HG03442 (cell line): Measurements from ENCODE around the gene SDCCAG8.

Experiments used
- ATAC-seq: cut with Tn5 transposase; IDR thresholded peaks from one replicate; pipeline ENCODE4 v1.9.1; 2021; ENCODE audit warnings: mild to moderate bottlenecking, moderate library complexity; ENCODE audit not compliant: unreplicated experiment

The SDCCAG8 gene

DNA sequence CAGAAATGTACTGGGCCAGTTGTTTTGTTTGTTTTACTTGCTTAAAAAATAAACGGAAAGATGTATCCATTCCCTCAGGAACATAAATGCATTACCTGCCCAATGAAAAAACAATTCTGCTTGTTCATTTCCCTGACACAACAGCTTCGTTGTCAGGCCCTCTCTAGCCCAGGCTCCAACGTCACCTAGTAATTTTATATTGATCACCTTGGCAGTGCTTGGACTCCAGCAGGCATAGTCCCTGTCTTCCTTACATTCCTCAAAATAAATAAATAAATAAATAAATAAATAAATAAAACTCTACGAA lies 2.0 kb upstream of the SDCCAG8 start:
- no peak for ATAC-seq

- peak; percentile 16 for ATAC-seq
Observed at GRCh38 chr1:243254233-243254926, 1.5 kb upstream of the SDCCAG8 start.

DNA sequence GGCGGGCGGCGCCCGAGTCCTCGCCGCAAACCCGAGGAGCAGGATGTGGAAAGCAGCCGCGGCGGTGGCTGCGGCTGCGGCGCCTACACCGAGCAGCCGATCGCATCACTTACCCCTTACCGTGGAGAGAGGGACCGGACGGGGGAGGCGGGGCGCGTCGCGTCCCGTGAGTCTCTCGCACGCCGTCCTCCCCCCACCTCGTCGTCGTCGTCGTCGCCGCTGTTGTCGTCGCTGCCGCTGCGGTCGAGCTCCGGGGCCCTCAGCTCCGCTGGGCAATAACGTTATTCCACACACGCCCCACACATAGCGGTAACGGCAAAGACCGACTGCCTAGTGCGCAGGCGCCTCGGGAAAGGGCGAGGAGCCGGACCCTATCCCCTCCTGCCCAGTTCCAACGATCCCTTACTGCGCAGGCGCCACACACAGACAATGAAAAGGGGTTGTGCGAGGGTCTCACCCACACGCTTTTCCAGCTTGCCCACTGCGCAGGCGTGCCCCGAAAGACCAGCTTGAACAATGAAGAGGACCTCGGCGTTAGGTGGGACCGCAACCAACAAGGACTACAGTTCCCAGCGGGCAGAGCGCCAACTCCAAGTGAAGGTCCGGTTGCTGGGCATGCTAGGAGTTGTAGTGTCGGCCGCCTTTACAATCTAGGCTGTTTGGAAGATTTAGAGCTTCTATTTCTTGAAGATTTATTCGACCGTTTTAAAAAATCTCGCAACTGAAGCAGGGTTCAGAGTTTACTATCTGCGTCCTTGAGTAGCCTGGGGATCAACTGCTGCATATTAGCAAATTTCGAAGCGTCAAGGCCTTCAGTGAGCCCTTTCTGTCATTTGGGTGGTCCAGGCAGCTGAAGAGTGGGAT lies 682 bp upstream of the SDCCAG8 start, which contains the start of gene CEP170:
CEP170 (minus strand) TSS at position 355 of the 864 bp plus-strand sequence. CDS start 30,001 bp downstream, outside the sequence.
- ATAC-seq = peak; percentile 43

DNA sequence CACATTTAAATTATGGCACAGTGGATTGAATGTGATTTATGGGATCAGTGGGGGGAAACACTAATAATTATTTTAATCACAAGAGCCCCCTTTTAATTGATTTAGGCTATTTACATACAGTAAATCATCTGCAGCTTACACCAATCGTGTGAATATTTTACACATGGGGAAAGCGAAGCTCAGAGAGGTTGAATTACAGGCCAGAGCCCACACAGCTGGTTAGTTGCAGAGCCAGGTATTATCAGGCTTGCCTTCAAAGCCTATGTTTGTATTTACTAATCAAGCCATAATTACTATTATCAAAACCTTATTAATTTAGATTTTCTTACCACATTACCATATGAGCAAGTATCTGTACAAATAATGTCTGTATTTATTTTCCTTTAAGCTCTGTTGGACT lies 749 bp downstream of the SDCCAG8 start:
- ATAC-seq = no peak

DNA sequence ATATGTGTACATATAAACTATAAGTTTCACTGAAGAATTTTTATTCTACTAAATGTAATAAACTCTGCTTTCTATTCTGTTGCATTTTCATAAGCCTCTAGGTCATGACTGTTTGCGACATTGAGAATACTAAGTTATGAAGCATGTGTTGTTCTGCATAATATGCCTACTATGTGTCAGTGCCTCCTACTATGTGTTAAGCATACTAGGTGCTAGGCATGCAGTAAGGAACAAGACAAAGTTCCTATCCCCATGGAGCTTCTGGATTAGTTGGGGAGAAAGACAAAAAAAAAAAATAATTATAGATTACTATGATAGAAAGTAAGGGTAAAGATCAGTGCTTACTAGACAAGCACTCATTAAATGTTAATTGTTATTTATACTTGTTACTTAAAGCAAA lies 1.3 kb downstream of the SDCCAG8 start:
- ATAC-seq = no peak

DNA sequence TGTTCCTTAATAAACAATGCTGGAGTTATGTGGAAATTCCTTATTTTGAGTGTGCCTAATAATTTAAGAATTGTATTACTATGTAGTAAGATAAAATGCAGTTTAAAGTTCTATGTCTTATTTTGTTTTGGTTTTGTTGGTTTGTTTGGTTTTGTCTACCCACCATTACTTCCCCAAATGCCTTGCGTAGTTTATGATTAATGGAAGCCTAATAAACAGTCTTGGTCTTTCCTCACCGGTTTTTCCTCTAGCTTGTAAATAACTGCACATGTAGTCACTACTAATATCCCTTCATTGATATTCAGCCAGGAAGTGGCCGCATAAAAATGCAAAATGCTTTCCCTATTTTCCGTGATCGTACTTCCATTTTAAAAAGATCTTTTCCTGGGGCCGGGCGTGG lies 2.9 kb downstream of the SDCCAG8 start:
- ATAC-seq = no peak

DNA sequence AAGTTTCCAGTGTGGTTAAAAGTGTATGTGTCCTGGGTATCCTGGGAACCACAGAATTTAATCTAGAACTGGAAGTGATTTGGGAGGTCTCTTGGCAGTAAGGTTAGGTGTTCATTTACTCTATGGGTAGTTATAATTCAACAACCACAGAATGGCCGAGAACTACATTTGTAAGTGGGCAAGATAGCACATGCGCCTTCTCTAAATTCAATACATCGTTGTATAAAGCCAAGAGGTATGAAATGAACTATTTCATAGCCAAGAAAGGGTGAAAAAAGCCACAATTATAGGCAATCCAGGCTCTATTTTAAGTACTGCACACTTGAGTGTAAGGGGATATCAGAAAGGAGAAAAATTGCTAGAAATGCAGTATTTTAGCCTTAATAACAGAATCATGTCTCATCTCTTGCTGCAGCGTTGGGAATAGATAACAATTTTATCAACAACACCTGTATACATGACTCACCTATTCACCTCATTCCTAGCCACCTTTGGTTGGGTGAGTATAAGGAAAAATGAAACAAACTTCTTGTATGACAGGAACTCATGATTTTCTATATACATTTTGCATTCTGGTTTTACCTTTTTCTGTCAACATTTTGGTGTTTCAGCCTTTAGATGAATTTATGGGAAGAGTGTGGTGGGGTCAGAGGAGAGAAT lies 4.5 kb downstream of the SDCCAG8 start:
- no peak for ATAC-seq

DNA sequence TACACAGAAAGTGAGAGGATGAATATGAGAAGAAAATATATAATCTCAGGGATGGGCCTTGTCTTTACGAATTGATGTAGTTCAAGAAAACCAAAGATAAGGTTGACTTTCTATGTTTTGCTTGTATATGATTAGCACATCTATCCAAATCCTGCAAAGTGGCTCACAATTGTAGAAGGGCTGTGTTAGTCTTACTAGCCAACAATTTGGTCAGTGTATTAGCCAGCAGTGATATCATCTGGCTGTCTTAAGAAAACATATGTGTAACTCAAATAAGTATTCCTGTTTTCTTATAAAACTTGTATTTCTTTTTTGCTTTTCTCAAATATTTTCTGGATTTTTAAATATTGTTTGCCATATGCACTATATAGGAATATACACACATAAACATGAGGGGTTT lies 5.5 kb downstream of the SDCCAG8 start:
- no peak for ATAC-seq

GRCh38 chr1:243264717-243265116 lies 8.9 kb downstream of the SDCCAG8 start:
- no peak for ATAC-seq

DNA sequence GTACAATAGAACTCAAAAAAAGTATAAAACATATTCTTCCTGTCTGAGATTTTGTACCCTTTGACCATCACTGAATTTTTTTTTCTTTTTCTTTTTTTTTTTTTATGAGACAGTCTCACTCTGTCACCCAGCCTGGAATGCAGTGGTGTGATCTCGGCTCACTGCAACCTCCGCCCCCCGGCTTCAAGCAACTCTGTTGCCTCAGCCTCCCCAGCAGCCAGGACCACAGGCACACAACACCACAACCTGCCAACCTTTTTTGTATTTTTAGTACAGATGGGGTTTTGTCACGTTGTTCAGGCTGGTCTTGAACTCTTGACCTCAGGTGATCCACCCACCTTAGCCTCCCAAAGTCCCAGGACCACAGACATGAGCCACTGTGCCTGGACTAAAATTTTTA lies 10.4 kb downstream of the SDCCAG8 start:
- no peak for ATAC-seq

DNA sequence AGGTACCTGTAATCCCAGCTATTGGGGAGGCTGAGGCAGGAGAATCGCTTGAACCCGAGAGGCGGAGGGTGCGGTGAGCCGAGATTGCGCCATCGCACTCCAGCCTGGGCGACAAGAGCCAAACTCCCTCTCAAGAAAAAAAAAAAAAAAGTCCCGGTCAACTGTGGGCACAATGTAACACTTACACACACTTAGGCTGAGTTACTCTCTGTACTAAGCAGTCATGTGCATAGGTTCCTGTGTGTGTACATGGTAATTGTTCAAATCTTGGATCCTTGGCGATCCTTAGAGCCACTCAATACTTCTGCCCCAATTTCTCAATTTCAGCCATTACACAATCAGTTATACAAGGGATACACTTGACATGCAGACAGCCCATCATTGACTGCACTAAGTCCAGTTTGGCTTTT lies 11.6 kb downstream of the SDCCAG8 start:
- ATAC-seq = no peak

GRCh38 chr1:243267914-243268653 lies 12.2 kb downstream of the SDCCAG8 start:
- ATAC-seq = no peak

GRCh38 chr1:243268751-243269460 lies 13.1 kb downstream of the SDCCAG8 start:
- ATAC-seq = no peak

- peak; percentile 51 for ATAC-seq
Observed at GRCh38 chr1:243269461-243269801, 13.6 kb downstream of the SDCCAG8 start.

GRCh38 chr1:243270097-243270864 lies 14.4 kb downstream of the SDCCAG8 start:
- ATAC-seq = no peak

DNA sequence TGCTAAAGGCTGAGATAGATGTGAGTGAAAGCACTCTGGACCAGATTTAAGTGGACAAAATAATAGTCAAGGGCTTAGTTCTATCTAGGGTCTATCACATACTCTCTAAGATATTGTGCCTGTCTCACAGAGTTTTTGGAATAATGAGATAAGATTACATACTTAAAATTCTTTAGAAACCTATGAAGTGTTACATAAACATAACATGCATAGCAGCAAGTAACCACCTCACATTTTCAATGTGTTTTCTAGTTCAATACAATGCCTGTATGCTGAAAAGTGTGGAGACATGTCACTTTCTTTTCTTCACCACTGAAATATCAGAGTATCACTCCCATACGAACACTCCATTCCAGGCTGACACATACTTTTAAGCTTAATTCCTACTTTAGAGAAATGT lies 16.2 kb downstream of the SDCCAG8 start:
- ATAC-seq = no peak

DNA sequence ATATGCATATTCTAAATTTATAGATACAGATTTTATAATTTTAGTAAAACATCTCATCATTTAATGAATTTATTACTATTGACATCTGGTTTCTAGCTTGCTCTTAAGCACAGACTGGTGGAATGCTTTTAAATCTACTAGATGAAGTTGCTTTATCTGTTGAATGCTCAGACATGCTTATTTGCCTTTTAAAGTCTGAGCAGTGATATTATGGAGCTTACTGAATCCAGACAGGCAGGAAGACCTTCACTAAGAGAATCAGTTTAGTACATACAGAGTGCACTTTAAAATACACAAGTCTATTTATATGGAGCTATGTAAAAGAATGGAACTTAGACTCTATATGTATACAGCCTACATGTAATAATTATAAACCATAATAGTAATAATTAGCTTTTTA lies 16.6 kb downstream of the SDCCAG8 start:
- no peak for ATAC-seq

- no peak for ATAC-seq
Observed at GRCh38 chr1:243273506-243273905, 17.7 kb downstream of the SDCCAG8 start.

- no peak for ATAC-seq
Observed at GRCh38 chr1:243273945-243274344, 18.1 kb downstream of the SDCCAG8 start.

DNA sequence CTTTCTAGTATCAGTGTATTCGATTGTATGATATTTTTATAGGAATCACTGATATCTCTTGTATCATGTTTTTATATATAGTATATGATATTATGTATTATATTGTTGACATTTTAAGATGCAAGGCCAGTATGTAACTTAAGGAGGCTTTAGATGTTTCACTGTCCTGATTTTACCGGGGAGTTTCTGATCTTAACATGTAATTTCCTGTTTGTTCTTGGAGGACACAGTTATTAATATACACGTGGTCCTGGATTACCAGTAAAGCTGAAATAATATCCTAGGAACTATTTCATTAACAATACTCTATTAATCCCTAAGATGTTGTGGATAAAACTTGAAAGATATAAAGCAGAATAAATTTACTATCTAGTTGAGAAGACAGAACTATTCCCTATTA lies 19.5 kb downstream of the SDCCAG8 start:
- no peak for ATAC-seq
